ENCODE measurements around the gene NEDD4L. TPM values are rescaled to one million over a fixed set of nuclear protein-coding genes. Genes with fewer than 3 reads are reported as not detected.

The NEDD4L gene
- total RNA-seq, 2 experiments from 2014 or later, result 3.2 to 3.3 TPM

DNA sequence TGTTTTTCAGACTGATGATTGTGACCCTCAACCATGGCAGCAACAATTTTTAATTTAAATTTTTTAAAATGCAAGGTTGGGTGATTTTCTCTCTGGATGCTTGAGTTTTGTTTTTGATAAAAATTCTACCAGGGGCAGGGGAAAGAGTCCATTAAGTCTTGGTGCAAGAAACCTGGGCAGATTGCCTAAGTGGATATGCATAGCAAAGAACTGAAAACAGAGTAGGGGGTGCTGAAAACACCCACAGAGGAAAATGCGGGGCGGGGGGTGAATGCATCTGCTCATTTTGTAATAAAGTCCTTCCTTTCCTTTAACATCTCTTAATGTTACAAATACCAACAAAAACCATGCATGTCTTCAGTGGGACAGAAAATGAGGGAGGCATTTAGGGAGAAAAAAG lies 138.0 kb downstream of the NEDD4L start:
- Histone ChIP-seq H3K27ac (ENCODE audit: low read depth, low read length, poor library complexity, severe bottlenecking) (no peak overlapping the region), H3K4me2 (ENCODE audit: low read length) (no peak overlapping the region), H2AFZ (ENCODE audit: low read length) (no peak overlapping the region), H3K9me2 (ENCODE audit: insufficient read depth, low read length) (no peaks in the 10 kb centered on the region), H4K20me1 (ENCODE audit: insufficient read depth, low read length) (no peaks in the 10 kb centered on the region), H3K9me3 (ENCODE audit: low read length) (no peaks in the 10 kb centered on the region), H3K36me3 (ENCODE audit: insufficient read depth, low read length) (no peaks in the 10 kb centered on the region), H3K4me1 (ENCODE audit: insufficient read depth, low read length, poor library complexity, severe bottlenecking) (no peaks in the 10 kb centered on the region), H3K4me3 (ENCODE audit: low read depth, low read length, poor library complexity, severe bottlenecking) (no peak overlapping the region), H3K79me2 (ENCODE audit: insufficient read depth, low read depth, low read length) (no peaks in the 10 kb centered on the region)
- POLR2A ChIA-PET, result interaction anchor here (0.6 kb wide), 1 partner anchor 72 kb away, joined by 5 read pairs; no protein-coding TSS in a partner anchor
- no peak for DNase-seq (ENCODE audit: low spot score)
- no TSS peak for BruUV-seq (replicated peaks)
- TF ChIP-seq EZH2phosphoT487 (IDR thresholded peaks at IDR 0.05; ENCODE audit: borderline replicate concordance, low read depth, low read length), result no peak
- TF ChIP-seq, protein P1, sequence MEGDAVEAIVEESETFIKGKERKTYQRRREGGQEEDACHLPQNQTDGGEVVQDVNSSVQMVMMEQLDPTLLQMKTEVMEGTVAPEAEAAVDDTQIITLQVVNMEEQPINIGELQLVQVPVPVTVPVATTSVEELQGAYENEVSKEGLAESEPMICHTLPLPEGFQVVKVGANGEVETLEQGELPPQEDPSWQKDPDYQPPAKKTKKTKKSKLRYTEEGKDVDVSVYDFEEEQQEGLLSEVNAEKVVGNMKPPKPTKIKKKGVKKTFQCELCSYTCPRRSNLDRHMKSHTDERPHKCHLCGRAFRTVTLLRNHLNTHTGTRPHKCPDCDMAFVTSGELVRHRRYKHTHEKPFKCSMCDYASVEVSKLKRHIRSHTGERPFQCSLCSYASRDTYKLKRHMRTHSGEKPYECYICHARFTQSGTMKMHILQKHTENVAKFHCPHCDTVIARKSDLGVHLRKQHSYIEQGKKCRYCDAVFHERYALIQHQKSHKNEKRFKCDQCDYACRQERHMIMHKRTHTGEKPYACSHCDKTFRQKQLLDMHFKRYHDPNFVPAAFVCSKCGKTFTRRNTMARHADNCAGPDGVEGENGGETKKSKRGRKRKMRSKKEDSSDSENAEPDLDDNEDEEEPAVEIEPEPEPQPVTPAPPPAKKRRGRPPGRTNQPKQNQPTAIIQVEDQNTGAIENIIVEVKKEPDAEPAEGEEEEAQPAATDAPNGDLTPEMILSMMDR (conservative IDR thresholded peaks at IDR 0.05; ENCODE audit: low read length), result no peak
- intact Hi-C loops (cut with micrococcal nuclease; ENCODE audit: unreplicated experiment), result no loop called here
- CTCF ChIA-PET (ENCODE audit: unreplicated experiment), result no interaction called here

DNA sequence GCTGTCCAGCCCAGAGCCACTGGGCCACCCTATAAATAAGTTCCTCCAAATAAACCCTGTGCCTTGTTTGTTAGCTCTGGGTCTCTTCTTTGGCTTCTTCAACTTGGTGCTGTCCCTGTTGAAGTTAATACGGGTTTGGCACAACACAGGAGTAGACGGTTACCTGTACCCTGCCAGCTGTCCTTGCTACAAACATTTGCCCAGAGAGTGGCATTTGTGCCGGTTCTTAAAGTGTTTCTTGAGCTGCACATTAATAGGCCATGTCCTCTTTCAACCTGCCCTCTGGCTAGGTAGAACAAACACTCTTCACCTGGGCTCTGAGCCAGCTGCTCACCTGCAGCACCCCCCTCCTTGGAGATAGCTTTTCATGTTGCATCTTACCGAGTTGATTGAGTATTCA lies 139.2 kb downstream of the NEDD4L start:
- Histone ChIP-seq H3K4me3 (ENCODE audit: low read depth, low read length, poor library complexity, severe bottlenecking) (no peak overlapping the region), H3K4me2 (ENCODE audit: low read length) (no peak overlapping the region), H2AFZ (ENCODE audit: low read length) (no peak overlapping the region), H3K27ac (ENCODE audit: low read depth, low read length, poor library complexity, severe bottlenecking) (no peak overlapping the region), H3K9me2 (ENCODE audit: insufficient read depth, low read length) (no peaks in the 10 kb centered on the region), H4K20me1 (ENCODE audit: insufficient read depth, low read length) (no peaks in the 10 kb centered on the region), H3K79me2 (ENCODE audit: insufficient read depth, low read depth, low read length) (no peaks in the 10 kb centered on the region), H3K9me3 (ENCODE audit: low read length) (no peaks in the 10 kb centered on the region), H3K4me1 (ENCODE audit: insufficient read depth, low read length, poor library complexity, severe bottlenecking) (no peaks in the 10 kb centered on the region), H3K36me3 (ENCODE audit: insufficient read depth, low read length) (no peaks in the 10 kb centered on the region)
- ChIA-PET CTCF (ENCODE audit: unreplicated experiment) (no interaction called here), POLR2A (interaction anchor here (0.8 kb wide), 1 partner anchor 10 kb away, joined by 3 read pairs; no protein-coding TSS in a partner anchor)
- intact Hi-C loops (cut with micrococcal nuclease; ENCODE audit: unreplicated experiment), result no loop called here
- no TSS peak for BruUV-seq (replicated peaks)
- DNase-seq (ENCODE audit: low spot score), result no peak
- TF ChIP-seq EZH2phosphoT487 (IDR thresholded peaks at IDR 0.05; ENCODE audit: borderline replicate concordance, low read depth, low read length), result no peak
- TF ChIP-seq, protein P1 (conservative IDR thresholded peaks at IDR 0.05; ENCODE audit: low read length), result no peak

DNA sequence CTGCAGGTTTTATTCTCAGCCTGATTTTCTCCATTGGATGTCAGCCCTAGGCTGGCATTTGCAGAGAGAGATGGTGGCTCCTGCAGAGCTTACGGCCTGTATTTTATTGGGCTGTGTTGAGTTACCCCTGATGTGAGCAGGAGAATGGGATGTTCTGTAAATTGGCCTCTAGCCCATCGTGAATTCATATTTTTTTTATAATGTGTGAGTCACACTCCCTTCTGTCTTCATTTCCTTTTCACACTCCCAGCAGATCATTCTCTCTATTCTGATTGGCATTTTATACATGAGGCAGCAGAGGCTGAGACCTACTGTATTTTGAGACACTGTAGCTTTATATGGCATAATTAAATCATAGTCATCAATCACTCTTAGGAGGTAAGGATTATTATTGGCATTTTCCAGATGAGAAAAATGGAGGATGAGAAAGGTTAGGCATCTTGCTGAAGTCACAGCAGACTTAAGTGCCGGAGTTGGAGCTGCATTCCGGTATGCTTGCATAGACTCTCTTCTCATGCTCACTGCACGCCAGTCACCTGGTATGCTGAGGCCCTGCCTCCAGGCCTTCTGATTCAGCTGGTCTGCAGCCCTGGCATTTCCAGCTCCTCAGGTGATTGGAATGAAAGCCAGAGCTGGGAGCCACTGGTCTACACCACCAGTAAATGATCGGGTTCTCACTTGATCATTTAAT lies 142.4 kb downstream of the NEDD4L start:
- Histone ChIP-seq H3K9me3 (ENCODE audit: low read length) (no peaks in the 10 kb centered on the region), H3K27ac (ENCODE audit: low read depth, low read length, poor library complexity, severe bottlenecking) (no peak overlapping the region), H3K4me3 (ENCODE audit: low read depth, low read length, poor library complexity, severe bottlenecking) (no peak overlapping the region), H3K4me2 (ENCODE audit: low read length) (no peak overlapping the region), H2AFZ (ENCODE audit: low read length) (no peak overlapping the region), H3K36me3 (ENCODE audit: insufficient read depth, low read length) (no peaks in the 10 kb centered on the region), H4K20me1 (ENCODE audit: insufficient read depth, low read length) (no peaks in the 10 kb centered on the region), H3K9me2 (ENCODE audit: insufficient read depth, low read length) (no peaks in the 10 kb centered on the region), H3K79me2 (ENCODE audit: insufficient read depth, low read depth, low read length) (no peaks in the 10 kb centered on the region), H3K4me1 (ENCODE audit: insufficient read depth, low read length, poor library complexity, severe bottlenecking) (no peaks in the 10 kb centered on the region)
- intact Hi-C loops (cut with micrococcal nuclease; ENCODE audit: unreplicated experiment), result no loop called here
- TF ChIP-seq, protein P1 (conservative IDR thresholded peaks at IDR 0.05; ENCODE audit: low read length), result no peak
- no peak for TF ChIP-seq EZH2phosphoT487 (IDR thresholded peaks at IDR 0.05; ENCODE audit: borderline replicate concordance, low read depth, low read length)
- no peak for DNase-seq (ENCODE audit: low spot score)
- ChIA-PET POLR2A (no interaction called here), CTCF (ENCODE audit: unreplicated experiment) (no interaction called here)
- no TSS peak for BruUV-seq (replicated peaks)

All from OCI-LY7 (cell line).